NCI-H2196 treated with DMSO at 0.1 percent for 48 hours (cell line): Measurements from ENCODE around the gene ISLR2.
"Not testable (repeated sequence)": the region's sequence is repeated elsewhere in the genome, so short reads cannot be mapped to it uniquely, and the experiment has no call there.

Source experiments
- DNase-seq: peaks from one replicate; lab custom pipeline; 2025; ENCODE audit not compliant: unreplicated experiment; lab: John Stamatoyannopoulos, UW

Gene ISLR2

GRCh38 chr15:74156678-74157411 is 26.5 kb downstream of the ISLR2 start:
- DNase-seq, result no peak

- no peak for DNase-seq
Measured at GRCh38 chr15:74157868-74158827, 27.8 kb downstream of the ISLR2 start.

GRCh38 chr15:74158855-74159650 is 28.7 kb downstream of the ISLR2 start:
- DNase-seq, result no peak

GRCh38 chr15:74159773-74160172 is 29.4 kb downstream of the ISLR2 start:
- no peak for DNase-seq

- DNase-seq, result not testable (repeated sequence)
Measured at GRCh38 chr15:74160390-74160789, 30.0 kb downstream of the ISLR2 start.

- DNase-seq, result not testable (repeated sequence)
Measured at GRCh38 chr15:74162195-74162536, 31.8 kb downstream of the ISLR2 start.

GRCh38 chr15:74165461-74165860 is 35.1 kb downstream of the ISLR2 start:
- DNase-seq, result no peak

GRCh38 chr15:74167891-74168331 is 37.5 kb downstream of the ISLR2 start:
- DNase-seq, result no peak

- DNase-seq, result no peak
Measured at GRCh38 chr15:74168711-74169126, 38.3 kb downstream of the ISLR2 start.

GRCh38 chr15:74170071-74170844 is 39.9 kb downstream of the ISLR2 start:
- no peak for DNase-seq

GRCh38 chr15:74170875-74171578 is 40.6 kb downstream of the ISLR2 start:
- DNase-seq, result no peak

- DNase-seq, result no peak
Measured at GRCh38 chr15:74171965-74172541, 41.7 kb downstream of the ISLR2 start.

- DNase-seq, result no peak
Measured at GRCh38 chr15:74172701-74173379, 42.5 kb downstream of the ISLR2 start.

- no peak for DNase-seq
Measured at GRCh38 chr15:74173380-74174218, 43.2 kb downstream of the ISLR2 start, which contains the start of gene ISLR. Gene ISLR, plus strand, starts transcription at chr15:74173710. Its CDS starts 1,149 bp downstream, at chr15:74174859.

- no peak for DNase-seq
Measured at GRCh38 chr15:74174219-74174957, 44.0 kb downstream of the ISLR2 start.

GRCh38 chr15:74174958-74175253 is 44.5 kb downstream of the ISLR2 start:
- DNase-seq, result no peak
